Brain pericyte (primary cell): ENCODE results near the gene AKT1.

Source experiments
- DNase-seq: peaks from one replicate; pipeline ENCODE4 v3.0.0-alpha.2; 2012; ENCODE audit warnings: low read depth, low spot score

Gene AKT1

DNA sequence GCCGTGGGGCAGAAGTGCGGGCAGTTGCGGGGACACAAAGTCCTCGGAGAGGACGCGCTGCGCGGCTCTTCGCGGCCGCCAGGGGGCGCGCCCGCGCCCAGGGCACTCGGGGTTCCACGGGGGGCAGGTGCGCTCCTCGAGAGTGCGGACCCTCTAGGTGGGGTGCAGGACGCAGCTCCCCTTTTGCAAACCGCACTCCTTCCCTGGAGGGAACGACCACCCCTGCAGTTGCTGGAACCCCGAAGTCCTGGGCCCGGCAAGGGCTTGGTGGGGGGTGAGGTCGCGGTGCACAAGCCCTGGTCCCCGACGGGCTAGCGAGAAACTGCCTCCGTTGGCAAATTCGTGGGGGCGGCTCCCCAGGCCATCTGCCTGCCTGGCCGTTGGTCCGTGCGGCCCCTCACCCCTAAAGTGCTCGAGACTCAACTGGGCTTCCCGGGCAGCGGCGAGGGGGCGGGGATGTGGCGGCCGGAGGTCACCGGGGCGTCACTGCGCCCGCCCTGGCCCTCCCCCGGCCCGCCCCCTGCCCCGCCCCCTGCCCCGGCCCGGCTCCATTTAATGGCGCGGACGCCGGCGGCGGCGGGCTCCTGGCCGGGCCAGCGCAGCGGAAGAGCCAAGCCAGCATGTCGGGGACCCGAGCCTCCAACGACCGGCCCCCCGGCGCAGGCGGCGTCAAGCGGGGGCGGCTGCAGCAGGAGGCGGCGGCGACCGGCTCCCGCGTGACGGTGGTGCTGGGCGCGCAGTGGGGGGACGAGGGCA is 71.7 kb downstream of the AKT1 start, which contains the start of gene ADSS1:
TSS of gene ADSS1 (plus strand) at position 579 of the 756 bp plus-strand sequence. CDS start at position 621, 42 bp downstream.
- DNase-seq: no peak

GRCh38 chr14:104722938-104723650 is 72.5 kb downstream of the AKT1 start:
- DNase-seq: no peak

DNA sequence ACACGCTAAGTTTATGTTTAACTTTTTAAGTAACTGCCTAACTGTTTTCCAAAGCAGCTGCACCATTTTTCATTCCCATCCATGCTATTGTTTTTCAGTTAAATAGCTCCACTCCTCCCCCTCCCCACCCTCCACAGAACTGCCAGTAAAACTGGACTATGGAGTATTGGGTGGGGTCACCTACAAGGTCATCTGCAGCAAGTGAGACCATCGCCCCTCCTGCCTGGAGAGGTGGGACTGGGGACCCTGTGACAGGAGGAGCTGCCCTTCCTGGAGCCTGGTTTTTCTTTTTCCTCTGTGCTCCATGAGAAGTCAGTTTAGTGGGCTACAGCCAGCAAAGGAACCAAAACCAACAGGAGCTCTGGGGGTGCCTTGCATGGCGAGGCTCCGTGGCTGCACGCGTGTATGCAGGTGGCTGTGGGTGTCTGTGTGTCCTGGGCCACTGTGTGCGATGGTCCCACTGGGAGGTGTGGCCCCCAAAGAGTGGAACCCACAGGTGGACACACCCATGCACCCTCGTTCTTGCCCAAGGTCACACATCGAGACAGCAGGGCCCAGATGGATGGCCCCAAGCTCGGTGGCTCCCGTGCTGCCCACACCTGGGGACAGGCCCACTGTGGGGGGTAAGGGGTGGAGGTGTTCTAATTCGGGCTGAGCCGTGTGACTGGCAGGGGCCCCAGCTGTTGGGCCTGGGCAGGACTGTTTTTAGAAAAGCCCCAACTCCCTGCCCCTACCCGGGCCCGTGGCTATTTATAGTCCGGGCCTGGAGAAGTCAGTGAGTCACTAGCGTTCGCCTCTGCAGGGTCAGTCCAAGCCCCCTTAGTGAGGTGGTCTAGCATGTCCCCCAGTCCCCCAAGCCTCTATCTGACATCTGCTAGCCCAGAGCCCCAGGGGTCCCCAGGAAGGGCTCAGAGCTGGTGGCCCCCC is 73.8 kb downstream of the AKT1 start:
- DNase-seq: no peak
